H1 (cell line): ENCODE data around the gene LCE1B. TPM values are rescaled to one million over a fixed set of nuclear protein-coding genes. Genes with fewer than 3 reads are reported as not detected.

Source experiments
- CTCF ChIA-PET: fragments of 300-600 bp; sonication (Branson Sonifier 250); formaldehyde crosslinking; loops from one replicate; lab custom pipeline; 2021; ENCODE audit not compliant: partially characterized antibody; lab: Charles Lee
- POLR2A ChIA-PET: fragments of 300-600 bp; sonication (Branson Sonifier 250); formaldehyde crosslinking; loops from one replicate; lab custom pipeline; 2021; ENCODE audit warnings: inconsistent platforms; ENCODE audit not compliant: partially characterized antibody; lab: Charles Lee
- DNase-seq, 2 experiments: peaks; one replicate each; pipeline versions ENCODE4 v3.0.0 to v3.0.0-alpha.2; 2010 to 2022; ENCODE audit warnings: low spot score in 2 of 2, low read depth in 1 of 2, mixed read lengths in 1 of 2
- FAIRE-seq: peaks from 2 replicates; lab custom pipeline; 2011; peaks lifted over from hg19 to GRCh38; lab: Jason Lieb, UNC
- H2AFZ ChIP-seq: 2 replicates; pipeline ENCODE4 v1.8.1; 2012; ENCODE audit warnings: low read length, inconsistent platforms
- H2AK5ac ChIP-seq: 2 replicates; pipeline ENCODE4 v1.6.1; 2013; ENCODE audit warnings: low read depth, low read length
- H2BK120ac ChIP-seq: replicated peaks from 2 replicates; pipeline ENCODE3; 2013; ENCODE audit warnings: low read depth, low read length, inconsistent platforms
- H2BK12ac ChIP-seq: 2 replicates; pipeline ENCODE4 v1.6.1; 2013; ENCODE audit warnings: low read depth, low read length
- H2BK15ac ChIP-seq: 2 replicates; pipeline ENCODE4 v1.6.1; 2013; ENCODE audit warnings: low read length
- H2BK20ac ChIP-seq: 2 replicates; pipeline ENCODE4 v1.6.1; 2013; ENCODE audit warnings: low read length
- H2BK5ac ChIP-seq: 2 replicates; pipeline ENCODE4 v1.6.1; 2013; ENCODE audit warnings: low read depth, low read length
- H3K14ac ChIP-seq: 2 replicates; pipeline ENCODE4 v1.6.1; 2013; ENCODE audit warnings: inconsistent platforms; ENCODE audit not compliant: insufficient read length
- H3K18ac ChIP-seq: 2 replicates; pipeline ENCODE4 v1.6.1; 2013; ENCODE audit warnings: low read length; ENCODE audit errors: extremely low read depth
- H3K23ac ChIP-seq: 2 replicates; pipeline ENCODE4 v1.6.1; 2013; ENCODE audit warnings: inconsistent platforms; ENCODE audit not compliant: insufficient read length
- H3K23me2 ChIP-seq: 2 replicates; pipeline ENCODE4 v1.6.1; 2013; ENCODE audit warnings: low read depth, low read length
- H3K27ac ChIP-seq: 2 replicates; pipeline ENCODE4 v1.6.1; 2011; ENCODE audit warnings: low read depth, low read length, inconsistent platforms
- H3K27me3 ChIP-seq, 4 experiments: replicated peaks in 1 of 4; 1 replicate in 1 of 4; 2 replicates in 3 of 4; pipeline versions ENCODE4 v1.6.1 to v1.8.1; 2011 to 2013; ENCODE audit warnings: low read length in 3 of 4, mild to moderate bottlenecking in 3 of 4, inconsistent platforms in 2 of 4, mixed read lengths in 2 of 4, moderate library complexity in 1 of 4; ENCODE audit not compliant: control insufficient read depth in 3 of 4, insufficient read depth in 3 of 4; ENCODE audit errors: extremely low read depth in 1 of 4
- H3K36me3 ChIP-seq, 4 experiments: 2 replicates each; pipeline versions ENCODE4 v1.6.1 to v1.8.1; 2011 to 2013; ENCODE audit warnings: mild to moderate bottlenecking in 4 of 4, low read length in 3 of 4, moderate library complexity in 2 of 4, control low read depth in 1 of 4, inconsistent platforms in 1 of 4; ENCODE audit not compliant: insufficient read depth in 4 of 4, control insufficient read depth in 2 of 4
- H3K4ac ChIP-seq: replicated peaks from 2 replicates; pipeline ENCODE3; 2013; ENCODE audit warnings: low read length, low read depth, mixed read lengths, inconsistent platforms; ENCODE audit not compliant: insufficient read length
- H3K4me1 ChIP-seq, 4 experiments: replicated peaks in 1 of 4; 1 replicate in 1 of 4; 2 replicates in 3 of 4; pipeline versions ENCODE4 v1.6.1 to v1.8.1; 2011 to 2013; ENCODE audit warnings: low read length in 3 of 4, inconsistent platforms in 2 of 4, mixed read lengths in 1 of 4; ENCODE audit not compliant: insufficient read depth in 4 of 4, control insufficient read depth in 3 of 4
- H3K4me2 ChIP-seq, 2 experiments: 2 replicates each; pipeline versions ENCODE4 v1.6.1 to v1.8.1; 2011 to 2013; ENCODE audit warnings: low read depth in 2 of 2, low read length in 2 of 2, control low read depth in 1 of 2, inconsistent platforms in 1 of 2, mild to moderate bottlenecking in 1 of 2; ENCODE audit not compliant: insufficient read depth in 1 of 2
- H3K4me3 ChIP-seq, 4 experiments: fragments of 200-600, 300-600 bp in 1 of 4; sonication (generic), shearing (Covaris generic), sonication (Bioruptor Twin) in 1 of 4; 2 replicates each; pipeline versions ENCODE4 v1.5.1 to v1.8.1; 2011 to 2016; ENCODE audit warnings: low read length in 4 of 4, low read depth in 3 of 4, control low read depth in 2 of 4, inconsistent platforms in 2 of 4, mild to moderate bottlenecking in 2 of 4, mixed read lengths in 1 of 4, moderate library complexity in 1 of 4; ENCODE audit not compliant: insufficient read depth in 2 of 4; ENCODE audit errors: extremely low read depth in 1 of 4
- H3K56ac ChIP-seq: replicated peaks from 2 replicates; pipeline ENCODE3; 2013; ENCODE audit warnings: low read depth, mild to moderate bottlenecking, mixed read lengths, low read length, inconsistent platforms; ENCODE audit not compliant: insufficient read length
- H3K79me1 ChIP-seq: 2 replicates; pipeline ENCODE4 v1.6.1; 2013; ENCODE audit warnings: low read depth, low read length, control low read depth
- H3K79me2 ChIP-seq, 2 experiments: 2 replicates each; pipeline versions ENCODE4 v1.6.1 to v1.8.1; 2012 to 2013; ENCODE audit warnings: low read length in 2 of 2, mild to moderate bottlenecking in 2 of 2, inconsistent platforms in 1 of 2; ENCODE audit not compliant: insufficient read depth in 2 of 2, control insufficient read depth in 1 of 2
- H3K9ac ChIP-seq, 4 experiments: replicated peaks in 1 of 4; 1 replicate in 1 of 4; 2 replicates in 3 of 4; pipeline versions ENCODE4 v1.6.1 to v1.8.1; 2011 to 2013; ENCODE audit warnings: low read depth in 3 of 4, low read length in 3 of 4, control low read depth in 2 of 4, mild to moderate bottlenecking in 2 of 4, moderate library complexity in 2 of 4, inconsistent platforms in 1 of 4; ENCODE audit errors: extremely low read depth in 1 of 4
- H3K9me3 ChIP-seq, 2 experiments: 2 replicates each; pipeline versions ENCODE4 v1.6.1 to v1.8.1; 2012 to 2013; ENCODE audit warnings: mild to moderate bottlenecking in 2 of 2, moderate library complexity in 2 of 2, control low read depth in 1 of 2, inconsistent platforms in 1 of 2, low read depth in 1 of 2, low read length in 1 of 2, mixed read lengths in 1 of 2; ENCODE audit not compliant: insufficient read depth in 2 of 2
- H4K20me1 ChIP-seq, 2 experiments: replicated peaks in 1 of 2; 2 replicates each; pipeline versions ENCODE3 to v1.8.1; 2011 to 2013; ENCODE audit warnings: inconsistent platforms in 2 of 2, low read length in 2 of 2, mild to moderate bottlenecking in 1 of 2; ENCODE audit not compliant: insufficient read depth in 2 of 2, control insufficient read depth in 1 of 2
- H4K5ac ChIP-seq: 2 replicates; pipeline ENCODE4 v1.6.1; 2013; ENCODE audit warnings: low read length, low read depth, mixed read lengths, inconsistent platforms; ENCODE audit not compliant: insufficient read length
- H4K8ac ChIP-seq: 2 replicates; pipeline ENCODE4 v1.8.0; 2013; ENCODE audit warnings: mild to moderate bottlenecking, moderate library complexity, low read length, inconsistent platforms; ENCODE audit not compliant: insufficient read depth; ENCODE audit errors: extremely low read depth
- H4K91ac ChIP-seq: replicated peaks from 2 replicates; pipeline ENCODE3; 2013; ENCODE audit warnings: low read length, mixed read lengths, inconsistent platforms; ENCODE audit not compliant: insufficient read length
- BACH1 ChIP-seq: IDR thresholded peaks from 2 replicates; pipeline ENCODE4 v1.6.1; 2012; ENCODE audit warnings: low read length, improper control_type of control experiment
- CBX8 ChIP-seq: fragments of 300-800, 300-1000 bp; sonication (generic); IDR thresholded peaks from 2 replicates; pipeline ENCODE4 v1.7.1; 2016; ENCODE audit warnings: low read depth, low read length, borderline replicate concordance
- CREB1 ChIP-seq: IDR thresholded peaks from 2 replicates; pipeline ENCODE4 v1.6.1; 2012; ENCODE audit warnings: inconsistent platforms
- EP300 ChIP-seq, 2 experiments: IDR thresholded peaks; 1 replicate in 1 of 2; 2 replicates in 1 of 2; pipeline ENCODE4 v1.6.1; 2011 to 2012; ENCODE audit warnings: low read depth in 2 of 2, low read length in 2 of 2, mild to moderate bottlenecking in 2 of 2, borderline replicate concordance in 1 of 2, inconsistent platforms in 1 of 2, moderate library complexity in 1 of 2
- FOSL1 ChIP-seq: IDR thresholded peaks from 2 replicates; pipeline ENCODE4 v1.6.1; 2011; ENCODE audit warnings: mild to moderate bottlenecking, low read depth, low read length, moderate library complexity; ENCODE audit not compliant: insufficient read depth
- GABPA ChIP-seq: IDR thresholded peaks from 2 replicates; pipeline ENCODE4 v1.6.1; 2011; ENCODE audit warnings: mild to moderate bottlenecking, low read length, moderate library complexity, borderline replicate concordance; ENCODE audit not compliant: insufficient read depth
- POLR2A ChIP-seq, 2 experiments: IDR thresholded peaks; 1 replicate in 1 of 2; 2 replicates in 1 of 2; pipeline ENCODE4 v1.6.1; 2011; ENCODE audit warnings: low read depth in 2 of 2, low read length in 2 of 2, mild to moderate bottlenecking in 2 of 2; ENCODE audit errors: control extremely low read depth in 1 of 2
- POLR2AphosphoS5 ChIP-seq: IDR thresholded peaks from 2 replicates; pipeline ENCODE4 v1.6.1; 2011; ENCODE audit warnings: low read depth, low read length
- RAD21 ChIP-seq, 2 experiments: IDR thresholded peaks in 1 of 2; conservative IDR thresholded peaks in 1 of 2; 2 replicates each; pipeline ENCODE4 v1.6.1; 2011; ENCODE audit warnings: low read depth in 2 of 2, low read length in 2 of 2, improper control_type of control experiment in 1 of 2, inconsistent platforms in 1 of 2, mild to moderate bottlenecking in 1 of 2, moderate library complexity in 1 of 2
- SUZ12 ChIP-seq: fragments of 200-600 bp; sonication (generic); IDR thresholded peaks from 2 replicates; pipeline ENCODE4 v1.6.1; 2012; ENCODE audit warnings: mild to moderate bottlenecking, inconsistent platforms, low read length, moderate library complexity, mixed read lengths
- polyA plus RNA-seq, 7 experiments: library from polyadenylated mRNA; depleted of rRNA in 3 of 7; stranded (reverse) in 5 of 7; unstranded in 2 of 7; fragments of >200 nt in 5 of 7; fragments of 200-250 nt in 2 of 7; gene quantifications; 1 replicate in 5 of 7; 2 replicates in 1 of 7; 4 replicates in 1 of 7; pipeline versions ENCODE4 v1.2.1 to v1.2.3, GENCODE V29; 2011 to 2013; ENCODE audit warnings: missing spikeins in 2 of 7, mixed read lengths in 2 of 7
- total RNA-seq: library from RNA; stranded (reverse); fragmentation: NEBNext Ultra II Directional; extraction: Animal tissue kit (Norgen Biotek cat#: 25700); gene quantifications from 2 replicates; pipeline ENCODE4 v1.2.1, GENCODE V29; 2021
- TF ChIP-seq, protein P1 (sequence below): IDR thresholded peaks from 2 replicates; pipeline ENCODE4 v1.6.1; 2011; ENCODE audit warnings: low read length, improper control_type of control experiment
- TF ChIP-seq, protein P2 (sequence below), 3 experiments: IDR thresholded peaks; 1 replicate in 2 of 3; 2 replicates in 1 of 3; pipeline versions ENCODE4 v1.5.1 to v1.6.1; 2011; ENCODE audit warnings: low read length in 3 of 3, mild to moderate bottlenecking in 3 of 3, inconsistent platforms in 2 of 3, low read depth in 1 of 3, moderate library complexity in 1 of 3; ENCODE audit not compliant: insufficient read depth in 1 of 3; ENCODE audit errors: control extremely low read depth in 1 of 3

LCE1B gene
- total and polyA plus RNA-seq, 2 of the 8 experiments (the other 6 are each of a cell fraction or from before 2014, with no cell fraction given), result not detected

DNA sequence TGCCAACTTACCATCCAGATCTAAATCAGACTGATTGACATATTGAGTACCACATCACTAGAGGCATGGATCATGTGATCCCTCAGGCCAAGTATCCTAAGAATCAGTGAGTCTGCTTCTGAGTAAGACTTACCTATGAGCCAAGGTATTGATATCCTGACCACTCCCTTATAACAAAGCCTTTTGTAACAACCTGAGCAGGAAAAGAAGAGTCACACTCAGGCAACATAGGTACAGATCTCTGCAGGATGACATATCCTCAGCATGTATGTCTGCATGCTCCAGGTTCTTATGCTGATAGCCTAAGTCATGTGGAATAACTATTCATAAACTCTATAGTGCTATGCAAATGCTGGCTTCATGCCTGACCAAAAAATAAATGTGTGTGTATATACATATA, 13.2 kb downstream of the LCE1B start:
- Histone ChIP-seq H3K4me3 (no peak overlapping the region), H2BK12ac (no peak overlapping the region), H3K4ac (no peak overlapping the region), H3K79me2 (no peaks in the 10 kb centered on the region), H4K20me1 (no peaks in the 10 kb centered on the region), H2BK15ac (no peak overlapping the region), H3K36me3 (no peaks in the 10 kb centered on the region), H3K9me3 (peaks cover 59 to 64% of the 10 kb centered on the region in 2 experiments), H2AK5ac (no peak overlapping the region), H3K27me3 (no peaks in the 10 kb centered on the region), H4K91ac (no peak overlapping the region), H3K79me1 (no peaks in the 10 kb centered on the region), H3K56ac (no peak overlapping the region), H4K8ac (no peak overlapping the region), H2AFZ (no peak overlapping the region), H2BK5ac (no peak overlapping the region), H3K9ac (no peak overlapping the region), H3K23me2 (no peaks in the 10 kb centered on the region), H2BK20ac (no peak overlapping the region), H3K4me1 (no peaks in the 10 kb centered on the region), H3K18ac (no peak overlapping the region), H3K14ac (no peak overlapping the region), H3K23ac (no peak overlapping the region), H4K5ac (no peak overlapping the region), H2BK120ac (no peak overlapping the region), H3K27ac (no peak overlapping the region), H3K4me2 (no peak overlapping the region)
- DNase-seq (no peak), FAIRE-seq (no peak)
- POLR2A ChIA-PET, result no interaction called here
- CTCF ChIA-PET, result interaction anchor here (0.7 to 0.8 kb wide), 2 partner anchors 44 to 354 kb away, joined by 3 to 4 read pairs; no protein-coding TSS in a partner anchor
- no peak for TF ChIP-seq FOSL1
- no peak for TF ChIP-seq CBX8
- TF ChIP-seq CREB1, result no peak
- TF ChIP-seq, protein P1, sequence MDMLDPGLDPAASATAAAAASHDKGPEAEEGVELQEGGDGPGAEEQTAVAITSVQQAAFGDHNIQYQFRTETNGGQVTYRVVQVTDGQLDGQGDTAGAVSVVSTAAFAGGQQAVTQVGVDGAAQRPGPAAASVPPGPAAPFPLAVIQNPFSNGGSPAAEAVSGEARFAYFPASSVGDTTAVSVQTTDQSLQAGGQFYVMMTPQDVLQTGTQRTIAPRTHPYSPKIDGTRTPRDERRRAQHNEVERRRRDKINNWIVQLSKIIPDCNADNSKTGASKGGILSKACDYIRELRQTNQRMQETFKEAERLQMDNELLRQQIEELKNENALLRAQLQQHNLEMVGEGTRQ, result no peak
- no peak for TF ChIP-seq RAD21 (IDR thresholded peaks at IDR 0.05 in 1 of 2, conservative IDR thresholded peaks at IDR 0.05 in 1 of 2; ENCODE audit: low read depth in 2 of 2, low read length in 2 of 2)
- TF ChIP-seq POLR2AphosphoS5, result no peak
- no peak for TF ChIP-seq SUZ12
- TF ChIP-seq BACH1, result no peak
- no peak for TF ChIP-seq EP300 (IDR thresholded peaks at IDR 0.05; ENCODE audit: borderline replicate concordance in 1 of 2, low read depth in 2 of 2, low read length in 2 of 2)
- no peak for TF ChIP-seq GABPA
- TF ChIP-seq POLR2A (IDR thresholded peaks at IDR 0.05; ENCODE audit: control extremely low read depth in 1 of 2, low read depth in 2 of 2, low read length in 2 of 2), result no peak
- TF ChIP-seq, protein P2, sequence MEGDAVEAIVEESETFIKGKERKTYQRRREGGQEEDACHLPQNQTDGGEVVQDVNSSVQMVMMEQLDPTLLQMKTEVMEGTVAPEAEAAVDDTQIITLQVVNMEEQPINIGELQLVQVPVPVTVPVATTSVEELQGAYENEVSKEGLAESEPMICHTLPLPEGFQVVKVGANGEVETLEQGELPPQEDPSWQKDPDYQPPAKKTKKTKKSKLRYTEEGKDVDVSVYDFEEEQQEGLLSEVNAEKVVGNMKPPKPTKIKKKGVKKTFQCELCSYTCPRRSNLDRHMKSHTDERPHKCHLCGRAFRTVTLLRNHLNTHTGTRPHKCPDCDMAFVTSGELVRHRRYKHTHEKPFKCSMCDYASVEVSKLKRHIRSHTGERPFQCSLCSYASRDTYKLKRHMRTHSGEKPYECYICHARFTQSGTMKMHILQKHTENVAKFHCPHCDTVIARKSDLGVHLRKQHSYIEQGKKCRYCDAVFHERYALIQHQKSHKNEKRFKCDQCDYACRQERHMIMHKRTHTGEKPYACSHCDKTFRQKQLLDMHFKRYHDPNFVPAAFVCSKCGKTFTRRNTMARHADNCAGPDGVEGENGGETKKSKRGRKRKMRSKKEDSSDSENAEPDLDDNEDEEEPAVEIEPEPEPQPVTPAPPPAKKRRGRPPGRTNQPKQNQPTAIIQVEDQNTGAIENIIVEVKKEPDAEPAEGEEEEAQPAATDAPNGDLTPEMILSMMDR (IDR thresholded peaks at IDR 0.05; ENCODE audit: control extremely low read depth in 1 of 3, insufficient read depth in 1 of 3, low read depth in 1 of 3, low read length in 3 of 3), result no peak
